HCT116 (cell line): ENCODE results near the gene TK2. TPM values are rescaled to one million over a fixed set of nuclear protein-coding genes. Genes with fewer than 3 reads are reported as not detected.
"Not testable (repeated sequence)": the region's sequence is repeated elsewhere in the genome, so short reads cannot be mapped to it uniquely, and the experiment has no call there.

Source experiments
- ATAC-seq: fragments of 200-7000 bp; cut with Tn5 transposase; 2 replicates; pipeline ENCODE4 v1.9.1; 2020; ENCODE audit warnings: mild to moderate bottlenecking, moderate library complexity
- BruUV-seq: library from RNA; stranded (reverse); fragments of 400-500 nt; replicated peaks from 2 replicates; lab custom pipeline; 2021; lab: Mats Ljungman, UMichigan
- CTCF ChIA-PET: fragments of 300-600 bp; sonication (Branson Sonifier 250); formaldehyde crosslinking; loops from one replicate; lab custom pipeline; 2021; ENCODE audit warnings: antibody characterized with exemption; lab: Charles Lee
- POLR2A ChIA-PET: fragments of 300-600, 350-600 bp; sonication (Branson Sonifier 250); formaldehyde crosslinking; loops from one replicate; lab custom pipeline; 2021; ENCODE audit warnings: antibody characterized with exemption; lab: Charles Lee
- RAD21 ChIA-PET, 2 experiments: fragments of 300-600 bp; sonication (Branson Sonifier 250); formaldehyde crosslinking; loops; one replicate each; lab custom pipeline; 2023; ENCODE audit warnings: low total read pairs in 2 of 2; ENCODE audit not compliant: uncharacterized antibody in 2 of 2, unreplicated experiment in 2 of 2, low non-redundant PET in 1 of 2; lab: Charles Lee
- DNase-seq: peaks from one replicate; pipeline ENCODE4 v3.0.0-alpha.2; 2010; ENCODE audit warnings: low read depth, low spot score
- H2AFZ ChIP-seq: fragments of 200-600 bp; shearing (Covaris generic), sonication (generic); 2 replicates; pipeline ENCODE4 v1.6.1; 2017; ENCODE audit warnings: low read depth, mixed run types, mixed read lengths, antibody characterized with exemption, low read length; ENCODE audit not compliant: poor library complexity, severe bottlenecking
- H3K27ac ChIP-seq: 2 replicates; pipeline ENCODE4 v1.5.1; 2012; ENCODE audit warnings: low read depth, low read length
- H3K27me3 ChIP-seq: fragments of 200-600 bp; sonication (generic); 2 replicates; pipeline ENCODE4 v1.6.1; 2016; ENCODE audit warnings: mixed run types, low read length, mixed read lengths; ENCODE audit not compliant: insufficient read depth
- H3K36me3 ChIP-seq, 2 experiments: fragments of 200-500 bp in 1 of 2; fragments of 200-600 bp in 1 of 2; sonication (Bioruptor generic) in 1 of 2; sonication (generic) in 1 of 2; 2 replicates each; pipeline versions ENCODE4 v1.5.1 to v1.6.1; 2014 to 2016; ENCODE audit warnings: low read length in 2 of 2, inconsistent platforms in 1 of 2, mixed read lengths in 1 of 2, mixed run types in 1 of 2; ENCODE audit not compliant: insufficient read depth in 2 of 2, control insufficient read depth in 1 of 2
- H3K4me1 ChIP-seq, 2 experiments: fragments of 200-600 bp in 1 of 2; sonication (generic) in 1 of 2; 2 replicates each; pipeline versions ENCODE4 v1.5.1 to v1.6.1; 2012 to 2017; ENCODE audit warnings: low read length in 2 of 2, inconsistent platforms in 1 of 2, mild to moderate bottlenecking in 1 of 2, mixed read lengths in 1 of 2, mixed run types in 1 of 2, moderate library complexity in 1 of 2; ENCODE audit not compliant: insufficient read depth in 2 of 2, control insufficient read depth in 1 of 2
- H3K4me2 ChIP-seq: fragments of 200-600 bp; sonication (generic); 2 replicates; pipeline ENCODE4 v1.6.1; 2017; ENCODE audit warnings: mixed run types, low read length, mixed read lengths
- H3K4me3 ChIP-seq, 2 experiments: fragments of 200-600 bp in 1 of 2; sonication (generic) in 1 of 2; replicated peaks in 1 of 2; 2 replicates each; pipeline ENCODE4 v1.5.1; 2011 to 2016; ENCODE audit warnings: low read length in 2 of 2, control low read depth in 1 of 2, low read depth in 1 of 2, mild to moderate bottlenecking in 1 of 2, mixed read lengths in 1 of 2, mixed run types in 1 of 2
- H3K79me2 ChIP-seq: fragments of 200-600 bp; sonication (generic); 2 replicates; pipeline ENCODE4 v1.6.1; 2017; ENCODE audit warnings: mild to moderate bottlenecking, mixed run types, low read length, moderate library complexity, mixed read lengths; ENCODE audit not compliant: insufficient read depth
- H3K9ac ChIP-seq: fragments of 200-600 bp; sonication (generic); 2 replicates; pipeline ENCODE4 v1.6.1; 2016; ENCODE audit warnings: low read length, mixed read lengths
- H3K9me2 ChIP-seq: fragments of 200-600 bp; sonication (generic), shearing (Covaris generic); 2 replicates; pipeline ENCODE4 v1.6.1; 2017; ENCODE audit warnings: mixed run types, mild to moderate bottlenecking, moderate library complexity; ENCODE audit not compliant: insufficient read depth
- H3K9me3 ChIP-seq, 2 experiments: fragments of 200-500 bp in 1 of 2; fragments of 200-600 bp in 1 of 2; sonication (Bioruptor generic) in 1 of 2; sonication (generic) in 1 of 2; 2 replicates each; pipeline ENCODE4 v1.6.1; 2014 to 2017; ENCODE audit warnings: low read length in 2 of 2, mixed read lengths in 2 of 2, inconsistent platforms in 1 of 2, low read depth in 1 of 2, mild to moderate bottlenecking in 1 of 2, mixed run types in 1 of 2, moderate library complexity in 1 of 2; ENCODE audit not compliant: control insufficient read depth in 1 of 2, insufficient read depth in 1 of 2
- H4K20me1 ChIP-seq: fragments of 200-600 bp; sonication (generic), shearing (Covaris generic); 2 replicates; pipeline ENCODE4 v1.6.1; 2017; ENCODE audit warnings: mixed run types, mild to moderate bottlenecking, moderate library complexity; ENCODE audit not compliant: insufficient read depth
- CBX3 ChIP-seq: IDR thresholded peaks from 2 replicates; pipeline ENCODE4 v1.6.1; 2012; ENCODE audit warnings: low read depth
- EGR1 ChIP-seq: IDR thresholded peaks from 2 replicates; pipeline ENCODE4 v1.6.1; 2012; ENCODE audit warnings: low read depth
- EZH2 ChIP-seq: fragments of 200-600 bp; sonication (generic); IDR thresholded peaks from 2 replicates; pipeline ENCODE4 v1.6.1; 2017; ENCODE audit warnings: antibody characterized with exemption, mixed run types
- EZH2phosphoT487 ChIP-seq: fragments of 200-600 bp; IDR thresholded peaks from 2 replicates; pipeline ENCODE4 v1.6.1; 2018; ENCODE audit warnings: antibody characterized with exemption, borderline replicate concordance
- FOSL1 ChIP-seq: IDR thresholded peaks from 2 replicates; pipeline ENCODE4 v1.6.1; 2012; ENCODE audit warnings: low read depth
- JUND ChIP-seq: IDR thresholded peaks from 2 replicates; pipeline ENCODE4 v1.6.1; 2012
- POLR2A ChIP-seq: IDR thresholded peaks from 2 replicates; pipeline ENCODE4 v1.7.0; 2011; ENCODE audit warnings: borderline replicate concordance; ENCODE audit not compliant: insufficient read depth, insufficient read length; ENCODE audit errors: extremely low read depth
- RAD21 ChIP-seq: IDR thresholded peaks from 2 replicates; pipeline ENCODE4 v1.6.1; 2012; ENCODE audit warnings: low read depth, mild to moderate bottlenecking
- SIN3A ChIP-seq: IDR thresholded peaks from 2 replicates; pipeline ENCODE4 v1.6.1; 2012; ENCODE audit warnings: low read depth
- TCF7L2 ChIP-seq: IDR thresholded peaks from 2 replicates; pipeline ENCODE4 v1.7.0; 2011; ENCODE audit warnings: borderline replicate concordance, inconsistent platforms; ENCODE audit not compliant: insufficient read depth, insufficient read length; ENCODE audit errors: extremely low read depth
- YY1 ChIP-seq: IDR thresholded peaks from 2 replicates; pipeline ENCODE4 v1.6.1; 2011; ENCODE audit warnings: low read length, low read depth, moderate library complexity, mild to moderate bottlenecking; ENCODE audit not compliant: insufficient replicate concordance; ENCODE audit errors: extremely low read depth
- ZFX ChIP-seq: fragments of 450-650 bp; IDR thresholded peaks from 2 replicates; pipeline ENCODE4 v1.6.1; 2017
- ZNF274 ChIP-seq: fragments of 200-500 bp; sonication (Bioruptor generic); IDR thresholded peaks from 2 replicates; pipeline ENCODE4 v1.6.1; 2014; ENCODE audit warnings: mild to moderate bottlenecking, low read depth, low read length, inconsistent platforms
- intact Hi-C: fragments of 100-400 bp; cut with micrococcal nuclease; formaldehyde crosslinking; loops from 2 replicates; pipeline ENCODE4 v1.10.0; 2022
- total RNA-seq: library from RNA; stranded (reverse); gene quantifications from one replicate; pipeline ENCODE4 v1.2.1, GENCODE V29; 2021; ENCODE audit not compliant: unreplicated experiment
- TF ChIP-seq, protein P1 (sequence below): IDR thresholded peaks from 2 replicates; pipeline ENCODE4 v1.6.1; 2011; ENCODE audit warnings: mild to moderate bottlenecking, low read length, moderate library complexity; ENCODE audit not compliant: insufficient replicate concordance; ENCODE audit errors: extremely low read depth
- TF ChIP-seq, protein P2 (sequence below): IDR thresholded peaks from 2 replicates; pipeline ENCODE4 v1.6.1; 2012
- TF ChIP-seq, protein P3 (sequence below), 3 experiments: fragments of 200-600 bp in 1 of 3; sonication (generic) in 1 of 3; IDR thresholded peaks in 2 of 3; conservative IDR thresholded peaks in 1 of 3; 2 replicates each; pipeline ENCODE4 v1.5.1; 2012 to 2017; ENCODE audit warnings: low read depth in 2 of 3, low read length in 2 of 3, antibody characterized with exemption in 1 of 3, borderline replicate concordance in 1 of 3, control low read depth in 1 of 3, mild to moderate bottlenecking in 1 of 3, mixed read lengths in 1 of 3, mixed run types in 1 of 3, moderate library complexity in 1 of 3; ENCODE audit not compliant: insufficient read depth in 1 of 3

Gene TK2
- total RNA-seq, 1 experiment from 2014 or later: 15.4 TPM

DNA sequence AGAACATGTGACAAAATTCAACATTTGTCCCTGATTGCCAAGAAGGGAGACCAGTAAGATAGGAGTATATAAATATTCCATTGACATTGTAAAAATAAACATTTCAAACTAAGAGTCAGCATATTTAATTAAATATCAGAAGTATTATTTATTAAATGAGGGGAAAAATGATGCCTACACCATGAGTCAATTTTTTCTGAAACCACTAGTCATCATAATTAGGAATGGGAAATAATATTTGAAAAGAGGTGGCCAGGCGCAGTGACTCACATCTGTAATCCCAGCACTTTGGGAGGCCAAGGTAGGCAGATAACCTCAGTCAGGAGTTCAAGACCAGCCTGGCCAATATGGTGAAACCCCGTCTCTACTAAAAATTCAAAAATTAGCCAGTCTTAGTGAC is 18.4 kb upstream of the TK2 start:
- no TSS peak for BruUV-seq

DNA sequence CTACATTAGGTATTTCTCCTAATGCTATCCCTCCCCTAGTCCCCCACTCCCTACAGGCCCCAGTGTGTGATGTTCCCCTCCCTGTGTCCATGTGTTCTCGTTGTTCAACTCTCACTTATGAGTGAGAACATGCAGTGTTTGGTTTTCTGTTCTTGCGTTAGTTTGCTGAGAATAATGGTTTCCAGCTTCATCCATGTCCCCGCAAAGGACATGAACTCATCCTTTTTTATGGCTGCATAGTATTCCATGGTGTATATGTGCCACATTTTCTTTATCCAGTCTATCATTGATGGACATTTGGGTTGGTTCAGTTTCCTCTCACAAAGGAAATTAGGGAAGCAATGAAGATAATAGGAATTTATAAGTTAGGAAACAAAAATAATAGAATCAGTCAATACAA is 17.3 kb upstream of the TK2 start:
- BruUV-seq, RAD21 ChIA-PET, H3K9me2 ChIP-seq, H3K79me2 ChIP-seq, H3K4me3 ChIP-seq, H3K27me3 ChIP-seq, H3K27ac ChIP-seq, H3K4me2 ChIP-seq, H3K9me3 ChIP-seq, DNase-seq, H4K20me1 ChIP-seq, H3K36me3 ChIP-seq, ATAC-seq, CTCF ChIA-PET, intact Hi-C loops, POLR2A ChIA-PET, H3K9ac ChIP-seq, H2AFZ ChIP-seq: not testable (repeated sequence)
- peaks cover 0 to 13% of the 10 kb centered on the region in 2 experiments; a peak in 3 of 4 replicates for H3K4me1 ChIP-seq

More for the DNA sequence above, 18.4 kb upstream of the TK2 start:
- no peak overlapping the region for H3K4me3 ChIP-seq
- ChIA-PET RAD21 (no interaction called here), POLR2A (no interaction called here), CTCF (no interaction called here)
- peaks cover 3% of the 10 kb centered on the region; the same call in 1 of the 2 replicates for H4K20me1 ChIP-seq
- H3K27me3 ChIP-seq: no peaks in the 10 kb centered on the region
- H3K9ac ChIP-seq: no peak overlapping the region
- peaks cover 0 to 13% of the 10 kb centered on the region in 2 experiments; a peak in 3 of 4 replicates for H3K4me1 ChIP-seq
- DNase-seq (no peak), ATAC-seq (no peak)
- no peak overlapping the region for H3K4me2 ChIP-seq
- TF ChIP-seq EZH2phosphoT487 (no peak), YY1 (no peak), ZFX (no peak), FOSL1 (no peak), RAD21 (no peak), EZH2 (no peak), CBX3 (no peak), TCF7L2 (no peak), POLR2A (no peak), SIN3A (no peak), JUND (no peak), ZNF274 (no peak), EGR1 (no peak)
- TF ChIP-seq, protein P1, sequence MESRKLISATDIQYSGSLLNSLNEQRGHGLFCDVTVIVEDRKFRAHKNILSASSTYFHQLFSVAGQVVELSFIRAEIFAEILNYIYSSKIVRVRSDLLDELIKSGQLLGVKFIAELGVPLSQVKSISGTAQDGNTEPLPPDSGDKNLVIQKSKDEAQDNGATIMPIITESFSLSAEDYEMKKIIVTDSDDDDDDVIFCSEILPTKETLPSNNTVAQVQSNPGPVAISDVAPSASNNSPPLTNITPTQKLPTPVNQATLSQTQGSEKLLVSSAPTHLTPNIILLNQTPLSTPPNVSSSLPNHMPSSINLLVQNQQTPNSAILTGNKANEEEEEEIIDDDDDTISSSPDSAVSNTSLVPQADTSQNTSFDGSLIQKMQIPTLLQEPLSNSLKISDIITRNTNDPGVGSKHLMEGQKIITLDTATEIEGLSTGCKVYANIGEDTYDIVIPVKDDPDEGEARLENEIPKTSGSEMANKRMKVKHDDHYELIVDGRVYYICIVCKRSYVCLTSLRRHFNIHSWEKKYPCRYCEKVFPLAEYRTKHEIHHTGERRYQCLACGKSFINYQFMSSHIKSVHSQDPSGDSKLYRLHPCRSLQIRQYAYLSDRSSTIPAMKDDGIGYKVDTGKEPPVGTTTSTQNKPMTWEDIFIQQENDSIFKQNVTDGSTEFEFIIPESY: no peak
- TF ChIP-seq, protein P2, sequence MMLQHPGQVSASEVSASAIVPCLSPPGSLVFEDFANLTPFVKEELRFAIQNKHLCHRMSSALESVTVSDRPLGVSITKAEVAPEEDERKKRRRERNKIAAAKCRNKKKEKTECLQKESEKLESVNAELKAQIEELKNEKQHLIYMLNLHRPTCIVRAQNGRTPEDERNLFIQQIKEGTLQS: no peak
- TF ChIP-seq, protein P3, sequence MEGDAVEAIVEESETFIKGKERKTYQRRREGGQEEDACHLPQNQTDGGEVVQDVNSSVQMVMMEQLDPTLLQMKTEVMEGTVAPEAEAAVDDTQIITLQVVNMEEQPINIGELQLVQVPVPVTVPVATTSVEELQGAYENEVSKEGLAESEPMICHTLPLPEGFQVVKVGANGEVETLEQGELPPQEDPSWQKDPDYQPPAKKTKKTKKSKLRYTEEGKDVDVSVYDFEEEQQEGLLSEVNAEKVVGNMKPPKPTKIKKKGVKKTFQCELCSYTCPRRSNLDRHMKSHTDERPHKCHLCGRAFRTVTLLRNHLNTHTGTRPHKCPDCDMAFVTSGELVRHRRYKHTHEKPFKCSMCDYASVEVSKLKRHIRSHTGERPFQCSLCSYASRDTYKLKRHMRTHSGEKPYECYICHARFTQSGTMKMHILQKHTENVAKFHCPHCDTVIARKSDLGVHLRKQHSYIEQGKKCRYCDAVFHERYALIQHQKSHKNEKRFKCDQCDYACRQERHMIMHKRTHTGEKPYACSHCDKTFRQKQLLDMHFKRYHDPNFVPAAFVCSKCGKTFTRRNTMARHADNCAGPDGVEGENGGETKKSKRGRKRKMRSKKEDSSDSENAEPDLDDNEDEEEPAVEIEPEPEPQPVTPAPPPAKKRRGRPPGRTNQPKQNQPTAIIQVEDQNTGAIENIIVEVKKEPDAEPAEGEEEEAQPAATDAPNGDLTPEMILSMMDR (IDR thresholded peaks at IDR 0.05 in 2 of 3, conservative IDR thresholded peaks at IDR 0.05 in 1 of 3; ENCODE audit: borderline replicate concordance in 1 of 3, insufficient read depth in 1 of 3, low read depth in 2 of 3, low read length in 2 of 3): no peak
- H3K9me2 ChIP-seq: no peaks in the 10 kb centered on the region
- H3K79me2 ChIP-seq: no peaks in the 10 kb centered on the region
- intact Hi-C loops: no loop called here
- H3K9me3 ChIP-seq: no peaks in the 10 kb centered on the region
- H2AFZ ChIP-seq: no peak overlapping the region
- no peaks in the 10 kb centered on the region; a peak in 1 of 4 replicates for H3K36me3 ChIP-seq
- H3K27ac ChIP-seq: no peak overlapping the region
